ENCODE results near the gene KISS1. TPM values are rescaled to one million over a fixed set of nuclear protein-coding genes. Genes with fewer than 3 reads are reported as not detected.

Gene KISS1
- polyA plus RNA-seq, 3 donors = 0.28 to 0.81 TPM; not detected in 1

DNA sequence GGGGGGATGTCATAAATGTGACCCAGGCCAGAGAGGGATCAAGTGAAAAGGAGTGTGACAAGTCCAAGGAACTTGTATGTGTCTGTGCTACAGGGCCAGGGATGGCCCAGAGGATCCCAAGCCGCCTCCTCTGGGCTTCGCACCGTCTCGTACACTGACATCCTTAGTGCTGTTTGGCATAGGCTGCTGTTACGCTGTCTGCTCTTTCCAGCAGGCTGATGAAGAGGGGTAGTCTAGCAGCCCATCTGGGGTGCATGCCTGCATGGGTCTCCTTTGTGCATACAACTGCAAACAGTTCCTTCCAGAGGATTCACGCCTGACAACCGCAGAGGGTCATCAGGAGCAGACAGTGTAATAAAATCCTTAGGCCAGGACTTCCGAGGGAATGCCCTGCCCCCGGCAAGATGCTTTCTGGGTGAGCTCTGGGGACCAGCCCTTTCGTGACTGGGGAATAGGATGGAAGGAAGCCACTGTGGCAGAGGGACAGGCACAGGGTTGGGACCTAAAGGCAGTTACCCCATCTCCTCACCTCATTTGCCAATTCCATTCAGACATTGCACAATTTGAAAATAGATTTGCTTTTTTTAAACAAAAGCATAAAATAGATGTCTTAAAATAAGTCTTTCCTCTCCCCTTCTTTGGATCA, 23.8 kb upstream of the KISS1 start:
- no peak for DNase-seq

DNA sequence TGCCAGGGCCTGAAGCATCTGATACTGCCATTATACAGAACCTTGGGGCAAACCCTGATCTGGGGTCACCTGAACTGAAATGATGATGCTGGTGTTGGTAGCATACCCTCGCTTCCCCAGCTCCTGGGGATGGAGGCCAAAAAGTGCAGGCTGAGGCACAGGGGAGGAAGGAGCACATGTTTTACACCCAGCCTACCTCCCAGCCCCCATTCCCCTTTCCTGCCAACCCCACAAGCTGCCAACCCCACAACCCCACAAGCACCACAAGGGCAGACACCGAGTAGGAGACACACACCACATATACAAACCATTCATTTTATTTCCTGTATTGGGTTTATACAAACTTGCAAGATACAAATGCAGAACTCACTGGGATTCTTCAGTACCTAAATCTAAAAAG, 22.3 kb upstream of the KISS1 start:
- no peak for DNase-seq

DNA sequence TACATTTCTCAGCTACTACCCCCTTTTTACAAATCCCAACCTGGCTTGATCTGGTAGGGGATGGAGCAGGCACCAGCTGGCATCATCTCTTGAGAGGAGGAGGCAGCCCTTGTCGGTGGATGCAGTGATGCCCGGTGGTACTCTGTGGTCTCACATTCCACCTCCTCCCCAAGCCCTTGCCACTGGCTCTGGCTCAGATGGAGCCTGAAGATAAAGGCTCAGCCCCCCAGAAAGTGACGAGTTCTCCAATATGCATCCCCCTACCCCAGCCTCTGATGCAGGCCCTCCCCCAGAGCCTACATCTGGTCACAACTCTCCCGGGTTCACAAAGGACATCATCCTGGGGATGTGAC, 21.3 kb upstream of the KISS1 start:
- no peak for DNase-seq

DNA sequence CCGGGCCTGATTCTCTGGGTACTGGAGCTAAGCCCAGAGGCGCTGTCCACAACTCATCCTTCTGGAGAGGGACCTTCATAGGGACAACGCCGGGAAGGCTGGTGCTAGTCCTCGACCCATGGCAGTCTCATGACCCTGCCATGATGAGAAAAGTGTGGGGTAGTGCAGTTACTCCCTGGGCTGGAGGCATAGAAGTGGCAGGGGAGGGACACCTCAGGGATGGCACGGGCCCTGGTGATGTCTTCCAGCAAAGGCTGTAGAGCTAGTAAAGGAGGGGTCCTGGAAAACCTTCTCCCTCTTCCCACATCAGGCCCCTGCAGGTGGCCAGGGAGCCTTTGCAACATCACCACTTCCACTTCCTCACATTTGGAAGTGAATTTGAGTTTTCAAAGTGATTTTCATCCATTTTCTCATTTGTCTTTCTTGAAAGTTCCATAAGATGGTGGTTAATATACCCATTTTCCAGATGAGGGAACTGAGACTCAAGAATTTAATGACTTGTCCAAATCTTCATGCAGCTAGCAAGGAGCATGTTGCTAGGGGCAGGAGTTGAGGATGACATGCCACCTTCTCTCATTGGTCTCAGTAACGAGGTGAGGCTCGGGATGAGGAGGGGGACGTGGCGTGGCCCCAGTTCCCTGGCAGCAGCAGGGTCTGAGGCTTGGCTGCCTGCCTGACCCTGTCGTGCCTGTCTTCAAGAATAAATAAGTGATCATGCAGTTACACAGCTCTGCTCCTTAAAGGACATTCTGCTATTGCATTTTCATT, 20.8 kb upstream of the KISS1 start:
- DNase-seq = no peak

GRCh38 chr1:204216236-204216635, 19.9 kb upstream of the KISS1 start:
- DNase-seq = no peak

GRCh38 chr1:204213668-204214662, 17.7 kb upstream of the KISS1 start, which contains the start of gene GOLT1A:
GOLT1A (minus strand) TSS chr1:204213988; CDS start chr1:204213906, 82 bp downstream.
- peak; percentile 87 for DNase-seq

GRCh38 chr1:204212715-204213114, 16.4 kb upstream of the KISS1 start:
- DNase-seq = no peak

DNA sequence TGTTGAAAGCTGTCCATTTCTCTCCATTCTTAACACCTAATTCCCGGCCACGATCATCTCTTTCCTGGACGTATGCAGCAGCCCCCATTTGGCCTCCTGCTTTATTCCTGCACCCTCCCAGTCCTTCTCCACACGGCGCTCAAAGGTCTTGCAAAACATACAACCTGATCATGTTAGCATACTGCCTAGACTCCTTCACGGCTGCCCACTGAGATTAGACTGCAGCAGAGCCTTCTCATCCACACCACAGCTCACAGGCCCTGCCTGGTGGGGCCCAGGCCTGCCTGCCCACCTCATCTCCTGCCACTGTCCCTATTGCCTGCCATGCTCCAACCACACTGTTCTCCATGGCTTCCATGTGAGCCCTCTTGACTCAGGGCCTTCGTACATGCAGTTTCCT, 14.8 kb upstream of the KISS1 start:
- no peak for DNase-seq

DNA sequence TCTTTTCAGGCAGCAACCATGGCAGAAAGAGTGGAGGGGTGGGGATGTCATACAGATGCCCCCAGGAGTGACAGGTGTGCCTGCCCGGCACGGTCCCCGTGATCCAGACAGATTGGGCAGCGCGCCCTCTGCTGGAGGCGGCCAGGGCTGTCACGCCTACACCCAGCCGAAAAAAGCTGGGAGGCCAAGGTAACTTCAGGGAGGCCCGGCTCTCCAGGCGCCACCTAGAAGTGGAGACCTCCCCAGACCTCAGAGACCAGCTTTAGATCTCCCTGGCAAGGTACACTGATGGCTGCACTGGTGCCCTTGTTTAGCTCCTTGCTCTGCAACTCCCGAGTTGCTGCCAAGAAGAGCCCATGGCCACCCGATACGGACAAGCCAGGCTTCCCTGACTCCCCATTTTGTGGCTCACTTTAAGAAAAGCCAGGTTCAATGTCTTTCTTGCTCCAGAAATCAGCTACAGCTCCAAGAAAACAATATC, 10.9 kb upstream of the KISS1 start:
- peak; percentile 46 for DNase-seq

GRCh38 chr1:204206121-204206520, 9.8 kb upstream of the KISS1 start:
- DNase-seq = no peak

GRCh38 chr1:204205486-204205885, 9.2 kb upstream of the KISS1 start:
- DNase-seq = no peak

- DNase-seq = no peak
Observed at GRCh38 chr1:204204944-204205343, 8.7 kb upstream of the KISS1 start.

DNA sequence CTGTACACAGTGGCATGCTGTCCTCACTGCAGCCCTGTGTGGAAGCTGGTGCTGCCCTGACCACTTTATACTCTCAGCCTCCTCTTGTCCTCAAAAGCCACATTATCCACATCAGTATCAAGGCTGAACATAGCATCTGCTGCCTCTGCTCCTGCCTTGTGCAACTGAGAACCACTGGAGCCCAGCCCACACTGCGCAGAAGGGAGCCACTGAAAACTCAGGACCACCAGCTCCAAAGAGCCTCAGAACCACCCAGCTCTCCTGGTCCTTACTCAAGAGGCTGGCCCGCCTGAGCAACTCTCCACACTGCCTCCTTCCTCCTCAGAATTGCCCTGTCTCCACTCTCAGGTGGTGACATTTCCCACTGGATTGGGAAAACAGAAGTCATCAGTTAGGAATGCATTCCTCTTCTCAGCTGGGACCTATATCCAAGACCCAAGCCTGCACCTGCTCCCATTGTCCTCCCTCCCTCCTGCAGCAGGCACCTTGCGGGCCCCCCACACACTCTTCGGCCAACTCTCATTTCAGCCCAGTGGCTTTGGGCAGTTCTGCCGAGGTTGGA, 7.0 kb upstream of the KISS1 start:
- DNase-seq = no peak

- DNase-seq = no peak
Observed at GRCh38 chr1:204202481-204202880, 6.2 kb upstream of the KISS1 start.

GRCh38 chr1:204201348-204202040, 5.2 kb upstream of the KISS1 start:
- DNase-seq = no peak

DNA sequence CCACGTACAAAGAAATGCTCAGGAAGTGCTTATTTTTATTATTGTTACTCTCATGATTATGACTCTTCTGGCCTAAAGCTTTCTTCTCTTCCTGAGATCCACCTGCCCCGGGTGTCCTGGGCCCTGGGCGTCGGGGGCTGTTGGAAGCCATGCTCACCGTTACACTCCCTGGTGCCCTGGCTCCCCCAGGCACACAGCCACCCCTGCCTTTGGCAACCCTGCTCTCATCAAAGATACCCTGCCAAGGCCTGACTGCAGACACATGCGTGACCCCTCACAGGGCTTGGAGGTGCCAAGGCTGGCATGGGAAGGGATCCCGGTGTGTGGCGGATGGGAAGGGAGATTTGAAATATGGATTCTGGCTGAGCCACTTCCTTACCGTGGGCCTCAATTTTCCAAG, 3.3 kb upstream of the KISS1 start:
- no peak for DNase-seq

GRCh38 chr1:204198348-204199340, 2.4 kb upstream of the KISS1 start:
- DNase-seq = no peak

- DNase-seq = no peak
Observed at GRCh38 chr1:204197068-204197467, 777 bp upstream of the KISS1 start.

DNA sequence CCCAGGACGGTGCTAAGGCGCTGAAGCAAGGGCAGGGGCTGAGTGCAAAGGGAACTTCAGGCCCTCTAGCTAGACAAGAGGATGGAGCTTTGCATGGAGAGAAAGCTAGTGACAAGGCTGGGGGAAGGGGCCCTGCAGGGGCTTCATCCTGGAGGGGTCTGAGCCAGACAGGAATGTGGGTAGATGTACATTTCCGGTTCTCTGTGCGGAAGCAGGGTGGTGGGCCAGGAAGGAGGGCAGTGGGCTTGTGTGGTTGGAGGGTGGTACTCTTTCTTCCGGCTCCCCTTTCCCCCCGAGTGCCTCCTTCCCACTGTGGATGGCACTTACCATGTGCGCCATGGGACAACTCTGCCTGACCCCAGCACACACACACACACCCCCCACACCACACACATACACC, 1.5 kb downstream of the KISS1 start:
- no peak for DNase-seq

DNA sequence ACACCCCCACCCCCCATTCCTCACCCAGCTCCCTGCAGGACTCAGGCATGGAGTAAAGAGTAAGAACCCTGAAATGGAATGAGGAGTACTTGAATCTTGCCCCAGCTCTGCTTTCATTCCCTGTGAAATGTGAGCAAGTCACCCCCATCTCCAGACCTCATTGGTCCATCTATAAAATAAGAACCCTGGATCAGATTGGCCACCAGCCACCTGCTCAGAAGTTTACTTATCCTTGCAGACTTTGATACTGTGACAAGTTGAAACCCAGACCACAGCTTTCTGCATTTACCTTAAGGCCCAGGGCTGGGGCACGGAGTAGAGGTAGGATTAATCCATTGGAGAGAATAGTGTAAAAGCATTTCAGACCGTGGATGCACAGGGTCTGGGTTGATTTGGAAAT, 2.2 kb downstream of the KISS1 start:
- no peak for DNase-seq

All from renal pelvis (tissue), 4 donors.